ENCODE measurements around the gene YPEL1.
"Not testable (repeated sequence)": the region's sequence is repeated elsewhere in the genome, so short reads cannot be mapped to it uniquely, and the experiment has no call there.

The YPEL1 gene

DNA sequence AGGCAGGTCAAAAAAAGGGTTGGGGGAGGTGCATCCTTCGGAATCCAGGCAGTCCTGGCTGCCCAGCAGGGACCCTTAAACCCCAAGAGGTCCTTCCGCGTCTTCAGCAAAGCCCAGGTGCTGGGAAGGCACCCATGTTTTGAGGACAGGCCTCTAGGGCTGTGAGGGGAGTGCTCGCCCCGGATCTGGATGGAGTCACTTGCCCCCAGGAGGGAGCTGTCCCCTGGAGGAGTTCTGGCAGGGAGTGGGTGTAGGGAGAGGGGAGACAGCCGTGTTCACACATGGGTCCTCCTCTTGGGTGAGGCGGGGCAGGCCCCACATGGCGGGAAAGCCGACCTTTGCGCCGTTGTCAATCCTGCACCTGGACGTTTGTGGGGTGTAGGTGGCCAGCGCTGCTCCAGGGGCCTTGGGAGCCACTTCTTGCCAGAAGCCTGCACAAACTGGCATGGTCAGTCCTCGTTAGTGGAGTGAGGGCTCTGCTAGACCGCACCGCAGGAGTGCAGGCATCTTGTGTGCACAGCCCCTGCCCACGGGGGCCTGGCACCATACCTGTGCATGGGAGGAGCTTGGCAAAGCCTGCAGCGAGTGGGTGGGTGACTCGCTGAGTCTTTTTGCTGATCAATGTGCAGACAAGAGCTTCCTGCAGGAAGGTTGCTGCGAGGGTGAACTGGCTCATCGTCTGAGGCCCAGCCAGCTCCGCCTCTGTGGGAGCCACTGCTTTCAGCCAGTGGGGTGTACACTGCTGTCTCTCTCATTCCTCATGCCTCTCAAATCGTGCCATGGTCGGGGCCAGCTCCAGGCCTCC lies 53.8 kb downstream of the YPEL1 start:
- no peak for DNase-seq

DNA sequence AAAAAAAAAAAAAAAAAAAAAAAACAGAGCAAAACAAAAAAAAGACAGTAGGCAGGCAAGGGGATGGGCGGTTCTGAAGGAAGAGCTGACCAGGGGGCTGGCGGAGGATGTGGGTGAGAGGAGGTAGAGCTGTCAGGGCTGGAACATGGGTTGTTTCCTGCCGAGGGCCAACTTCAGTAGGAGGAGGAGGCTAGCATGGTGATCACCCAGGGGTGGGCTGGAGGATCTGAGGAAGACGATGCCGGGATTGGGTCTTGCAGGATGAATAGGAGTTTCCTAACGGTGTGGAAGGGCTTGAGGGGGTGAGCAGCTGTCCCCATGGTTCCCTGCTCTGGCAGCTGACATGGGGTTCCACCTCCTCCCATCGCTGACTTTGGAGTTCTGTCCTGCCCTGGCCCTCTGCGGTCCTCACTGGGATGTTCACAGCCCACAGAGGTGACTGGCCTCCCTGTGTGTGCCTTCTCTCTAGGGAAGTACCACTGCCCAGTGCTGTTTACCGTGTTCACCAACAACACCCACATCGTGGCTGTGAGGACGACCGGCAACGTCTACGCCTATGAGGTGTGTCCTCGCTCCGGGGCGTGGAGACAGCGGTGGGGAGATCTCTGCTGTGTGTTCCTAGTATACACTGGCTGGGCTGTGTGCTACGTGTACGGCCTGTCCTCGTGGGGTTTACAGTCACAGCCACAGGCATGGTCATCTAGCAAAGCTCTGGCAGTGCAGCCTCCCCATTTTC lies 54.6 kb downstream of the YPEL1 start:
- no peak for DNase-seq

DNA sequence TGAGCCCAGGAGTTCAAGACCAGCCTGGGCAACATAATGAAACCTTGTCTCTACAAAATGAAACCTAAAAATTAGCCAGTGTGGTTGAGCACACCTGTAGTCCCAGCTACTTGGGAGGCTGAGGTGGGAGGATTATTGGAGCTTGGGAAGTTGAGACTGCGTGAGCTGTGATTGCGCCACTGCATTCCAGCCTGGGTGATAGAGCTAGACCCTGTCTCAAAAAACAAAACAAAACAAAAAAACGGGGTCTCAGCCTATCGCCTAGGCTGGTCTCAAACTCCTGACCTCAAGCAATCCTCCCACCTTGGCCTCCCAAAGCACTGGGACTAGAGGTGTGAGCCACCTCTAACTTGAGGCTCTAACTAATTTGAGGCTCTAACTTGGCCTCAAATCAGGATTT lies 56.2 kb downstream of the YPEL1 start:
- no peak for DNase-seq

DNA sequence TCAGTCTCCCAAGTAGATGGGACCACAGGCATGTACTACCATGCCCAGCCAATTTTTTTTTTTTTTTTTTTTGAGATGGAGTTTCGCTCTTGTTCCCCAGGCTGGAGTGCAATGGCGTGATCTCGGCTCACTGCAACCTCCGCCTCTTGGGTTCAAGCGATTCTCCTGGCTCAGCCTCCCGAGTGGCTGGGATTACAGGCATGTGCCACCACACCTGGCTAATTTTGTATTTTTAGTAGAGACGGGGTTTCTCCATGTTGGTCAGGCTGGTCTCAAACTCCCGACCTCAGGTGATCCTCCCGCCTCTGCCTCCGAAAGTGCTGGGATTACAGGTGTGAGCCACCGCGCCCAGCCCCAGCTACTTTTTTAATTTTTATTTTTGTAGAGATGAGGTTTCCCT lies 56.8 kb downstream of the YPEL1 start:
- not testable (repeated sequence) for DNase-seq

DNA sequence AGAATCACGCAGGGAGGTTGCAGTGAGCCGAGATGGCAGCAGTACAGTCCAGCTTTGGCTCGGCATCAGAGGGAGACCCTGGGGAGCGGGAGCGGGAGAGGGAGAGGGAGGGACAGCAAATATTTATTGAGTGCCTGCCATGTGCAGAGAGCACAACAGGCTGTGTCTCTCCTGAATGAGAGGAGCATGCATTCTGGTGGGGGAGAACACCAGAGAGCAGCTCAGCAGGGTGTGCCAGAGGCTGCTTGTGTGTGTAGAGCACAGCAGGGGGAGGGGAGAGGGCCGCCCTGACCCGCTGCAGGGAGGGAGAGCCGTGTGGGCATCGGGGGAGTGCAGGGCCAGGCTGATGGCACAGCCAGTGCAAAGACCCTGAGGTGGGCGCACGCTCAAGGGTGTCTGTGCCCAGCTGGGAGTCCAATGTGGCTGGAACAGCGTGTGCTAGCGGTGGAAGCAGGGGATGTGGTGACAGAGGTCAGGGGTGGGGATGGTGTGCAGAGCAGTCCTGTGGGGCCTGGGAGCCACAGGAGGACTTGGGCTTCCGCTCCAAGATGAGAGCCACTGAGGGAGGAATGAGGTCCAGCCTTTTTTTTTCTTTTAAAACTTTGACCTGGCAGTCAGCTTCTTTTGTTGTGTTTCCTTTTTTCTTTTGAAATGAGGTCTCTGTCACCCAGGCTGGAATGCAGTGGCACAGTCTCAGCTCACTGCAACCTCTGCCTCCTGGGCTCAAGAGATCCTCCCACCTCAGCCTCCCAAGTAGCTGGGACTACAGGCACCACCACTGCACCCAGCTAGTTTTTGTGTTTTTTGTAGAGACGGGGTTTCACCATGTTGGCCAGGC lies 57.8 kb downstream of the YPEL1 start:
- peak; percentile 72 for DNase-seq

DNA sequence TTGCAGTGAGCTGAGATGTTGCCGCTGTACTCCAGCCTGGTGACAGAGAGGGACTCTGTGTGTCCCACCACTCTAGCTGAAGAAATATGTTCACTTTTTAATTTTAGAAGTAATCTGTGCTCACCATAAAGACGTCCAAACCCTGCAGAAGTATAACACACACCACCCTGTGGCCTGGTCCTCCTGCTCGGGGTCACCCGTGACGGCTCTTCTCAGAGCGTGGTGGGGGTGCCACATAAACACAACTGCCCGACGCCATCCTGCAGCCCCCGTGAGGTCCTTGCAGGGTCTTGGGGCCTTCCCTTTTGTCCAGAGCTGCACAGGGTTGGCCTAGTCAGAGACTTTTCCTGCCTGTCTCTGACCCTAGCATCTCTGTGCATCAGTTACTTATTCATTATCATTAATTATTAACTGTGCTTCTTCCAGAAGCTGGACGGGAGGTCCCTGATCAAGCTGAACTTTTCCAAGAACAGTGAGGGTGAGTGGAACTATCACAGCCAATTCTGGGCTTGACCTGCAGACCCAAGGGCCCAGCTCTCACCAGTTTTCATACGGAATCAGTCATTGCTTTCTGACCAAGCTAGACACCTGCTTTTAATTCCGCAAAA lies 60.9 kb downstream of the YPEL1 start:
- DNase-seq: no peak

DNA sequence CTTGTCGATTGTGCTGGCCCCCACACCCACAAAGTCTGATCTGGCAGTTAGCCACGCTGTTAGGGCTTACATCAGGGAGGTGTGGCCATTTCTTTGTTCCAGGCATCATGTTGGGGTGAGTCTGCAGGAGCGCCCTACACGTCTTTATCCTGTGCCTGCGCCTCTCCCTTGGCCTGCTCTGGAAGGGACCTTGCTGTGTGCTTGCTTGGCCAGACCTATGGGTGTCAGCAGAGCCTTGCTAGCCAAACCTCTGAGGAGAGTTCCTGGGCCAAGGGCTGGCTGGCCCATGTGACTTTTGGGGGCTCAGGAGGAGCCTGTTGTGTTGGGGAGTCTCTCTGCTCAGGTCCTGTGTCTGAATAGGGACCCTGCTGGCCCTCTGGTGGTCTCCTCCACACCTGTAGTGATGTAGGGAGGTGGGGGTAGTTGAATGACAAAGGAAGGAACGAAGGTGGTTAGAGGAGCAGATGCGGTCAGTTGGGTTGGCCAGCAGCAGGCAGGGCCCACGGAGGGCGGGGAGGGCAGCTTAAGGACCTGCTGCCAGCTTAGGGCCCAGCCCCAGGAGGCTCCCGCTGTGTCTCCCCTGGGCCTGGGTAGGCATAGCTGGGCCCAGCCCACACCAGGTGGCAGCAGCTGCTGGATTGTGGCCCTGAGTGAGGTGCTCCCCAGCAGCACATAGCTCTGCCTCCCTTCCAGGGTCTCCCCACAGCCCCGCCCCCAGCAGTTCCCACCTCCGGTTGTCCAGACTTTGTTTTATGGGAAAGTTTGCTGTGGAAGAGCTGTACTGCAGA lies 61.9 kb downstream of the YPEL1 start:
- DNase-seq: no peak

DNA sequence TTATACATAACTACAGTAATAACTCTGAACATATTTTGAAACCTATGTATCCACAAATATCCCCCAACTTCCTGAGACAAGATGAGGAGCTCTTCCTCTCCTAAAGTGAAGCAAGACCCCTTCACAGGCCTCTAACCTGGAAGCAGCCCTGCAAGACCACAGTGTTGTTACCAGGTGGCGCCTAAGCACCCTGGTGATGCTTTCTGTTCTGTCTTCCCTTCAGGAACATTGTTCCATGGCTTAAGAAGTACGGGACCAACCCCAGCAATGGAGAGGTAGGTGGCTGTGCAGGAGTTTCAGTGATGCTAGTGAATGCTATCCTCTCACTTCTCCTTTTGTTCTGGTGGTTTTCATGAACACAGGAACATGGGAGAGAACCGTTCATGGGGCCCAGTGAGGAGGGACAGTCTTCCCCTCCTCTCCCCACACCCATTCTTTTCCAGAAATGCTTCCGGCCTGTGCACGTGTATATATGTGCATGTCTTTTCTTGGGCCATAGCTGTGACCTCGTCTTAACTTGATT lies 63.4 kb downstream of the YPEL1 start:
- DNase-seq: no peak

DNA sequence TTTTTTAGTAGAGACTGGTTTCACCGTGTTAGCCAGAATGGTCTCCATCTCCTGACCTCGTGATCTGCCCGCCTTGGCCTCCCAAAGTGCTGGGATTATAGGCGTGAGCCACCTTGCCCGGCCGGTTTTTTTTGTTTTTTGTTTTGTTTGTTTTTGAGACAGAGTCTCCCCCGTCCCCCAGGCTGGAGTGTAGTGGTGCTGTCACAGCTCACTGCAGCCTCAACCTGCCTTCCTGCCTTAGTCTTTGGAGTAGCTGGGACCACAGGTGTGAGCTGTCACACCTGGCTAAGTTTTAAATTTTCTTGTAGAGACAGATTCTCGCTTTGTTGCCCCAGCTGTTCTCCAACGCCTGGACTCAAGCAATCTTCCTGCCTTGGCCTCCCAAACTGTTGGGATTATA lies 66.6 kb downstream of the YPEL1 start:
- no peak for DNase-seq

DNA sequence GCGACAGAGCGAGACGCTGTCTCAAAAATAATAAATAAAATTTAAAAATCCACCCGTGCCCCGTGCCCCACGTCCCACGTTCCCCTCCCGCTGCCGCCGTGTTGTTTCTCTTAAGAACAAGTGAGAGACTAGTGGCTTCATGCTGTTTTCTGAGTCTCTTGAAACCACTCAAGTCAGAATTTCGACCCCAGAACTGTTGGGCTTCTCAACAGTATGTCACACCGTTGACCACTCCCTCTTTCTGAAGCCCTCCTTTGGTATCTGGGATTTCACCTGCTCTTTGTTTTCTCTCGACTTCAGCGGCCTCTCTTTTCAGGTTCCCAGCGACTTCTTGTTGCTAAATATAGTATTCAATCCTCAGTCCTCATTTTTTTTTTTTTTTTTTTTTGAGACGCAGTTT lies 68.8 kb downstream of the YPEL1 start:
- DNase-seq: no peak

DNA sequence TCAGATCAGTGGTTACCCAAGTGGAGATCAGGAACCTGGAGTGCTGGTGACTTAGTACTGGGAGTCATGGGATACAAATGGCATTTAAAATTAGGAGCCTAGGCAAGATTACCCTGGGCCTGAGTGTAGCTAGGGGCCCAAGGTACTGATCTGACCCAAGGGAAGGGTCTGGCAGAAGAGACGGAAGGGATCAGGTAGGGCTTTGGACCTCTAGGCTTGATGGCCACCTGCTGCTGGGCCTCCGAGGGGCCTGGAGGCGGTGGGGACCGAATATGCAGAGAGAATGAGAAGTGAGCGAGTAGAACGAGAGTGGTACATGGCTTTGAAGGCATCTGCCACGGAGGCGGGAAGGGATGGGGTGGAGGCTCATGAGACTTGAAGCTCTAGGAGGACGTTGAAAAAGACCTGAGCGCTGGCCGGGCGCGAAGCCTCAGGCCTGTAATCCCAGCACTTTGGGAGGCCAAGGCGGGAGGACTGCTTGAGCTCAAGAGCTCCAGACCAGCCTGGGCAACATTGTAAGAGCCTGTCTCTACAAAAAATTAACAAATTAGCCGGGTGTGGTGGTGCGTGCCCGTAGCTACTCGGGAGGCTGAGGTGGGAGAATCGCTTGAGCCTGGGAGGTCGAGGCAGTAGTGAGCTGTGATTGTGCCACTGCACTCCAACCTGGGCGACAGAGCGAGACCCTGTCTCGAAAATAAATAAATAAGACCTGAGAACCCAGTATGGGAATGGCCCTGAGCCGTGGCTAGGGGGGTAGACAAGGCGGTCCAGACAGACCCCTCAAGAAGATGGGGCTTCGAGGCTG lies 70.3 kb downstream of the YPEL1 start:
- DNase-seq: no peak

DNA sequence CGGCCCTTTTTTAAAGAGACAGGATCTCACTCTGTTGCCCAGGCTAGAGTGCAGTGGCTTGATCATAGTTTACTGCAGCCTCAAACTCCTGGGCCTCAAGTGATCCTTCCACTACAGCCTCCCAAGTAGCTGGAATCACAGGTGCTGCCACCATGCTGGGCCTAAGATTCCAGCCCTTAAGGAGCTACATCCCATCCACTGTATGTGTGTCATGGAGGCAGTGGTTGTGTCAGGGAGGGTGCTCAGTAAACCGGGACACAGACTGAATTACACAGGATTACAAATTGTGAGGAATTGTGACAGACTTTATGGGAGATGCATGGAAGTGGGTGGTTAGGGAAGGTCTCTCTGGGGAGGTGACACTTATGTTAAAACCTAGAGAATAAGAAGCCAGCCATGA lies 71.9 kb downstream of the YPEL1 start:
- DNase-seq: no peak

DNA sequence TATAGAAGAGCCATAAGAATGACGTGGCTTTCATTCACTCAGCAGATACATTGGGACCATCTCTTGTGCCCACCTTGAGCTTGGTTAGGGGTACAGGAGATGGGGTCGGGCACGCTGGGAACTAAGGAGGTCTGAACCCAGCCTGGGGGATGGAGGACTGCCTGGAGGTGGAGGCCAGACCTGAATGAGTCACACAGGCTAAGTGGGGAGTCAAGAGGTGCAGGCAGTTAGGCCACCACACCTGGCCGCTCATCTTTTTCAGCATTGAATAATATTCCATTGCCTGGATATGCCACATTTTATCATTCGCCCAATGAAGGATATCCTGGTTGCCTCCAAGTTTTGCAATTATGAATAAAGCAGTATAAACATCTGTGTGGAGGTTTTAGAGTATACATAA lies 73.6 kb downstream of the YPEL1 start:
- DNase-seq: no peak

DNA sequence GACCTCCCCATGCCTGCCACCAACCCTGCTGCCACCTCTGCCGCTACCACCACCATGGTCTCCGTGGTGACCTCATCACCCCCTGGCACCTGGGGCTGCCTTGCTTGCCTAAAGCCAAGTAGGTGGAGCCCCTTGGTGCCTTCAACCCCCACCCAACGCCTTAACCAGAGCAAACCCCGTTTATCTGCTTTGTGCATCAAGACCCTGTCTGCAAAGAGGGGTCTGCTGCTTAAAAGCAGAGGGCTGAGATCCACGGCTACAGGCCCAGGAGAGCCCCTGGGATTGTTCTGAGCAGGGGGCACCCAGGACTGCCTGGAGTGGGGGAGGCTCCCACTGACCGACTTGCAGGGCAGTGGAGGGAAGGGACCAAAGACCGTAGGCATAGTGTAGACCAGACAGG lies 74.7 kb downstream of the YPEL1 start:
- DNase-seq: no peak

DNA sequence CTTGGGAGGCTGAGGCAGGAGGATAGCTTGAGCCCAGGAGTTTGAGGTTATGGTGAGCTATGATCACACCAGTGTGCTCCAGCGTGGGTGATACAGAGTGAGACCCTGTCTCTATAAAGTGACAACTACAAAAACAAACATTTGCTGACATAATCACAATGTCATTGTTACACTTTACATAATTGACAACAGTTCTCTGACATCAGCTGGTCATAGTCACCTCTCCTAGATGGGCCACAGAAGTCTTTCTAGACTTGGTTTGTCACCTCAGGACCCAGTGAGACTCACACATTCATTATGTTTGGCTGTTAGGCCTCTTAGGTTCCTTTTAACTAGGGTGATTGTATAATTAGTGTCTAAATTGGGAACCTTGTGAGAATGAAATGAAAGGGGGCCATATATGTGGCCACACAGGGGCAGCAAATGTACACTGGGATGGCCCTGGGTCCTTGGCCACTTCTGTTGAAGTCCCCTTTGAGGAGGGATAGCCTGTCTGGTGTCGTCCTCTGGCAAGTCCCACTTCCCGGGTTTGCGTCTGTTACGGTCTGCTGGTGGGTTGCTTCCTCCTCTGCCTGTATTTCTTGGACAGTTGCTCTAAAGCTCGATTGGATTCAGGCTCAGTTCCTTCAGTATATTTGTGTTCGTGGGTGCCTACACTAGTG lies 75.6 kb downstream of the YPEL1 start:
- DNase-seq: no peak

DNA sequence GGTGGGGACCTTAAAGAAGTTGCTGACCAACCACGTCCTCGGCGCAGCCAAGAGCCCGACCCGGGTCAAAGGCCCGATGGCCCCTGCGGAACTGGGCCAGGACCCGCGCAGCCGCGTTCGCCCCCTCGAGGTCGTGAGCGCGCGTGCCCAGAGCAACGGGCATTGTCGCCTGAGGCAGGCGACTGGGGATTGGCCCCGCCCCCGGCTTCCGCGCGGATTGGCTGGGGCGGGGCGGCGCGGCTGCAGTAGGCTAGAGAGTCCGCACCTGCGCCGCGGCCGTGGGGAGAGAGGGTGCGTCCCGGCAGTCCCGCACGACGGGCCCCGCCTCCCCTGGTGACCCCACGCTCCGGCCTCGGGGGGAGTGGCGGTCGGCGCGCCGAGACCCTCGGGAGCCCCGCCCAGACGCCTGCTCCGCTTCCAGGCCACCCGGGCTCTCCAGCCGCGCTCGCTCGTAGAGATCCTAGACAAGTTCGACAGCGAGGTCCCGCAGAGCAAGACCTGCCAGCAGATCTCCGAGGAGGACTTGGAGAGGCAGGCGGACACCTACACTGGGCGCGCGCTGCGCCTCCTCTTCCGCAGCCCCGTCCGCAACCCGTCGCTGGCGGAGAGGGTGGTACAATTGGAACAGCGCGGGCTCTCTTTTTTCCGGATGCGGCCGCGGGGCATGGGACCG lies 78.1 kb downstream of the YPEL1 start:
- peak; percentile 88 for DNase-seq

DNA sequence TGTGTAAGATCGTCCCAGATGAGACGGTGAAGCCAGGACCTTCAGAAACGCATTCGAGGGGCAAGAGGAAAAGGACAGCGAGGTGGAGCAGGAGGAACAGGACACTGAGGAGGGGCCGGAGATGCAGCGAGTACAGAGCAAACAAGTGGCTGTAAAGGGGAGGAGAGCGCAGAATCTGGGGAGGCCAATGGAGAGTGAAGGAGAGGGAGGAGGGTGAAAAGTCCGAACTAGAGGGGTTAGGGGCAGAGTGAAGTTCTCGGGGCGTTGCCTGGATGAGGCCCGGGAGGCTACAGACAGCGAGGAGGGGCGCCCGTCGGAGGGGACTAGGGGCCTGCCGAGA lies 78.6 kb downstream of the YPEL1 start:
- DNase-seq: no peak

DNA sequence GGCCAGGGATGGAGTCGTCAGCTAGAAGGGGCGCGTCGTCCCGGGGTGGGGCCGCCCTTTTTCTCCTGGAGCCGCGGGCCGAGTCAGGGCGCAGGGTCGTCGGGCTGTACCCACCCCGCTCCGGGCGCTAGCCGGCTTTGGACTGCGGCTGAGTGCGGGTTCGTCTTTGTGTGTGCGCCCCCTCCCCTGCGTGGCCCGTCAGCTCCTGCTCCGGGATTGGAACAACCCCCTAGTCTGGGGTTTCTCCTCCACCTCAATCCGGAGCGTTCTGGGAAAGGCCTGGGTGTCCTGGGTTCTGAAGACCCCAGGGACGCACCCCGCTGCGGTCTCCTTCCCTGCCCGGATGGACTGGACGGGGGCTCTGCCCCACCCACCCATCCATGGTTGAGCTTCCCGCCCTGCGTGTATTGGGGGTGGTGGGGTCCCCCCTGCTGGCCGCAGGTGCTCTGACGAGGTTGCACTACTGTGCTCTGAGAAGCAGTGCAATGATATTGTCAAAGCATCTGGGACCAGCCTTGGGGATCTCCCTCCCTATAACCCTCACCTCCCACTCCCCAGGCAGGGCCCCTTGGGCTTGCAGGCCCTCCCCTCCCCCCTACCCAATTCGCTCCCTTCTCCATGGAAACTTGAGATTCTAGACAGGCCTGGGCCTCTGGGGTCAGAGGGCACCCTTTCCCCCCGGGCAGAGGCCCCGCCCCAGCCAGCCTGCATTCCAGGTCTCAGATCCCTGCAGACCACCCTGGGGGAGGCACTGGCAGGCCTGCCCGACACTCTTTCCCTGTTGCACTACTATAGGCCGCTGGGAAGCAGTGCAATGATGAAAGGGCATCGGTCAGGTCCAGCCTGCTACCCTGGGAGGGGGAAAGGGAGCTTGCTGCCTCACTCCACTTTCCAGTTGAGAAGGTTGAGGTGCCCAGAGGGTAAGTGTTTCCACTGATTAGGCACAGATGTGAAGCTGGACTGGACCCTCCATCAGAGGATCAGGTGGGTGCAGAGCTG lies 82.7 kb downstream of the YPEL1 start:
- DNase-seq: no peak

DNA sequence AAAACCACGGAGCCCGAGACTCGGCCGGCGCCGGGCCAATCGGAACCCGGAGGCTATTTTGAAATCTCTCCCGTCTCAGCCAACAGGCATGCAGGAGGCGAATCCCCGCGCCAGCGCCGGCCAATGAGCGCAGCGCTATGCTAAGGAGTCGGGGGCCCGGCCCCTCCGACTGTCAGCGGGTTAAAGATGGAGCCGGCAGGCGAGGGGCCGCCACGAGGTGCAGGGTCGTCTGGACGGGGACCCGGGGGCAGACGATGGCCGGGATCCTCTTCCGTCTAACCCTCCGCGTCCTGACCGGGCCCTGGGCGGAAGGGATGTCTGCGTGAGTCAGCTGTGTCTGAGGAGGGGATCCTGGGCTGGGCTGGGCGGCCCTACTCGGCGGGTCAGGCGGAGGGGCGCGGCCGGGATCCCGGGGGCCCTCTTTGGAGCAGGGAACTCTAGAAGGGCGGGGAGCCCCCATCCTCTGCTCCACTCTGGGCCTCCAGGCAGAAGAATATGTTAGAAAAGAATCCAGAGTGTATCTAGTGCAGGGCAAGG lies 83.5 kb downstream of the YPEL1 start:
- peak; percentile 66 for DNase-seq
